ENCODE data around the gene CDADC1.

CDADC1 gene

DNA sequence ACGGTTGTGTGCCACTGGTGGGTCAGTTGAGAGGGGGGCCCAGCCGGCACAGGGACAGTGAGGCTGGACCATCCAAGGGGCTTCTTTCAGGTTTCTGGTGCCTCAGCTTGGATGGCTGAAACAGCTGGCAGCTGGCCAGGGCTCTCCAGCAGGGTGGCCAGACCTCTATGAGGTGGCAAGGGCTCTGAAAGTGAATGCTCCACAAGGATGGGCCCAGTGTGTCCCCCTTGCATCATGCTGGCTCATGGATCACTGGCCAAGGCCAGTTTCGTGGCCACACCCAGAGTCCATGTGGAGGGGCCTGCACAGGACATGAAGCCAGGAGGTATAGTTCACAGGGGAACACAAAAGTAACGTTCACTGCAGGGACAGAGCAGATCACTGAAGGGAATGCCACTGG, 49.6 kb downstream of the CDADC1 start:
- no peak for DNase-seq

GRCh38 chr13:49298416-49298815, 50.7 kb downstream of the CDADC1 start:
- DNase-seq = no peak

DNA sequence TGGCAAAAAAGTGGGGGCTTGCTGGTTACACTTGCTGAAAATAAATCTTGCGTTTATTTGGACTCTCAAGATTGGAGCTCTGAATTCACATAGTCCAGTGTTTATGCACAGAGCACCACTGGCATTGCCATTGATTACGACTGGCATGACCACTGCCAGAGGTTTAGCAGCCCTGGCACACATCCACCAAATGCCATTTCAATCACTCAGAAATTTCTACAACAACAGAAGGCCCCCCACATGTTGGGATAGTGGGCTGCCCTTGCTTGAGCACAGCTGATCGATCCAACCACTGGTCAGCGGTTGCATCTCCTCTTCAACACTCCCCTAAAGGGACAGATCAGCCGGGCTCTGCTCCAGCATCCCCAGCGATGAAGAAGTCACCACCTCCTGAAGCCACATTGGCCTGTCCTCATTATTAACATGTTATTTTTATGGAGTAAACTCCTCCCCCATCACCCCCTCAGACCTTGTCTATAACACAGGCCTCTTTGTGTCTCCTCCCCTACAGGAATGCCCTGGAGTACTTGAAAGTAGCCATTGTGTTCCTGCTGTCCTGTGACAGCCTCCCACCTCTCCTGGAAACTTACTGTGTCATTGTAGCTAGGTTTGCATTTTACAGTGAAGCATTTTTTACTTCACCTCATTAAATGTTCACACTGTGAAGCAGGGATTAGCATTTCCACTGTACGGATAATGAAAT, 51.3 kb downstream of the CDADC1 start:
- DNase-seq = no peak

DNA sequence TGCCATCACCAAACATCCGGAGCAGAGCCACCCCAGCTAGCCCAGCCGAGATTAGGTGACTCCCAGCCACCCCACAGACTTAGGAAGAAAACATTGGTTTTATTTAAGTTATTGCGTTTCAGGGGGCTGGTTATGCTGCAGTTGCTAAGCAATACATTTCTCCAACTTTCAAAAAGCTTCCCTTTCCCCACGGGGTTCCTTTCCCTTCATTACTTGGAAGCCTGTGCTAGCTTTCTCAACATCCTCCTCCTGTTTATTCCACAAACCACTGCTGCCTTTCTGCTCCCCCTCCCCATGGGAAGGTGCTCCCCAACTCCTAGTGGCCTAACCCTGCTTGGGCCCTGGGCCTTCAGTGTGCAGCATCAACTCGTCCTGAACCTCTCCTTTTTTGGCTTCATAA, 52.6 kb downstream of the CDADC1 start:
- DNase-seq = no peak

GRCh38 chr13:49300739-49301589, 53.2 kb downstream of the CDADC1 start:
- peak; percentile 86 for DNase-seq

GRCh38 chr13:49302222-49302621, 54.5 kb downstream of the CDADC1 start:
- no peak for DNase-seq

GRCh38 chr13:49302817-49303216, 55.1 kb downstream of the CDADC1 start:
- no peak for DNase-seq

DNA sequence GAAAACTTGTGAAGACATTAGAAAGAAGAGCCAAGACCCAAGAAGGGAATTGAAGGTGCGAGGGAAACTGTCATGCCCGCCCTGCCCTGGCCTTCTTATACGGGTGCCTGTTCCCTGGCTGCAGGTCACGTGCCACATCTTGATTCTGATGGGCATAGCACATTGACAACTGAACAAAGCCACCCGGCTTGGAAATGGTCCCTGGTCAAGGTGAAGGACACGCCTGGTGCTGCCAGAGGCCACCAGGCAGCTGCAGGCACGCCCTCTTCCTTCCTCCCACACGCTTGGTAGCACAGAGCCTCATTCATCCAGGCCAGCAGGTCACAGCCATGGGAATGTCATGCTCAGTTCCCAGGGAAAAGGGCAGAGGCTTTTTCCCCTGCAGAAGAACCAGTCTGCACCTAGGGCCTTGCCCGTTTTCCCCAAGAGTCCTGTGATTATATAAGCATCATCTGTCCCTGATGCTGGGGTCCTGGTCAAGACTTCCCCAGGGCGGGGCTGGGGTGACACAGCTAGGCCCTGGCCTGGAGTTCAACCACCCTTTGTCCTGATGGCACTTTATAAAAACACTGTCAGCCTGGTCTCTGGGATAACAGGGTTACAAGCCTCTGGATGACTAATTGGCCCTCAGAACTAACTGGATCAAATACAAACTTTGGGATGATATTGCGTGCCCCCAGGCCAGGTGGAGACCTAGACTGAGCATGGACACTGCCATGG, 56.0 kb downstream of the CDADC1 start:
- DNase-seq = no peak

DNA sequence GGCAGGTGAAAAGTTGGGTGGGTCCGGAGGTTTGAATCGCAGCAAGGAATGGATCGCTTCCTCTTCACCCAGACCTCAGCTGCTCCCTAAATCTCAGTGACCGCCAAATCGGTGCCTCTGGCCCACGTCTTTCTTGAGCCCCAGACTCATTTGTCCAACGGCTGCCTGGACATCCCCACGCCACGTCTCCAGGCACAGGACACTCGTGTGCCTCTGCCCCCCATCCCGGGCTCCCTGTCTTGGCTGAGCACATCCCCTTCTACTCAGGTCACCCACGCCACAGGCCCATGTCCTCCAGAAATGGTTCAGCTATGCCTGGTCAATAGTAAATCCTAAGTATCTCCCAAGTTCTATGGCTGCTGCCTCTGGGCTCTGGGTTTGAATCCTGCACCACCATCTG, 56.6 kb downstream of the CDADC1 start:
- DNase-seq = no peak

GRCh38 chr13:49304763-49305700, 57.3 kb downstream of the CDADC1 start:
- DNase-seq = no peak

DNA sequence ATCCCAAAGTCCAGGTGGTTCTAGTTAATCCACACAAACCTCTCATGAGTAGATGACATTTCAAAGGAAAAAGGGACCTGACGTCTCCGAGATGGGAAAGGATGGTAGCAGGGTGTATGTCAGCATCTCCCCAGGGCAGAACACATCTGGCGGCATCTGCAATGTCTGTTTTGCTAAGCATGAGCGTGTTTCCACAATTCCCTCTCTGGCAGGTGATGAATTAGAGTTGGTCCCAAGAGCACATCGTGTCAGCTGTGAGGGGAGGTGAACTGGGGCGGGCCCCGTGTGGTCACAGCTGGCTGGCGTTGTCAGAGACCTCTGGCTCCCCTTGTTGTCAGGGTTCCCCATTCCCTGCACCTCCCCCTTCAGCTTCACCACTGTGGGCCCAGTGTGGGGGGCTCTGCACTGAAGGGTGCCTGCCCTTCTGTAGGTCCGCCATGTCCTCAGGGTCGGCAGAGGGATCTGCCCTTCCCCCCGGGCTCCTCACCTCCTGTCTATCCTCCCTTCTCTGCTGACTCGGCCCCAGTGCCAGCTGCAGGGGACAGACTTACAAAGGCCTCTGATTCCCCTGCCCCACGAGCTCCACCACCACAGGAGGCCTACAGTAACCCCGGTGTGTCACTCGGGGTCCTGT, 58.2 kb downstream of the CDADC1 start:
- no peak for DNase-seq

DNA sequence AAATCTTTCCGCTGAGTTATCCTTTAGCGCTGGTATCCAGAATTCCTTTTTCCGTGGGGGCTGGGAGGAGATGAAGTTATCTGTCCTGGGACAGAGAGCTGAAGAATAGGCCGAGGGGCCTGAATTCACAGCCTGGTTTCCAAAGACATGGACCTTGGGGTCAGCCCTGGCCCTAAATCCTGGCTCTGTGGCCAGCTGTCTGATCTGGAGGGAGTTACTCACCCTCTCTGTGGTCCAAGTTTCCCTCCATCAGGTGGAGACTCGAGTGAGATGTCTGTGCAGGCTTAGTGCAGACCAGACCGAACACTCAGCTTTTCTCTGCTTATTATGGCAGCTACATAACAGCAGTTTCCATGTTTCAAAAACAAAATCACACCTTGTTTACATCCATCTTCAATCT, 59.6 kb downstream of the CDADC1 start:
- DNase-seq = no peak

DNA sequence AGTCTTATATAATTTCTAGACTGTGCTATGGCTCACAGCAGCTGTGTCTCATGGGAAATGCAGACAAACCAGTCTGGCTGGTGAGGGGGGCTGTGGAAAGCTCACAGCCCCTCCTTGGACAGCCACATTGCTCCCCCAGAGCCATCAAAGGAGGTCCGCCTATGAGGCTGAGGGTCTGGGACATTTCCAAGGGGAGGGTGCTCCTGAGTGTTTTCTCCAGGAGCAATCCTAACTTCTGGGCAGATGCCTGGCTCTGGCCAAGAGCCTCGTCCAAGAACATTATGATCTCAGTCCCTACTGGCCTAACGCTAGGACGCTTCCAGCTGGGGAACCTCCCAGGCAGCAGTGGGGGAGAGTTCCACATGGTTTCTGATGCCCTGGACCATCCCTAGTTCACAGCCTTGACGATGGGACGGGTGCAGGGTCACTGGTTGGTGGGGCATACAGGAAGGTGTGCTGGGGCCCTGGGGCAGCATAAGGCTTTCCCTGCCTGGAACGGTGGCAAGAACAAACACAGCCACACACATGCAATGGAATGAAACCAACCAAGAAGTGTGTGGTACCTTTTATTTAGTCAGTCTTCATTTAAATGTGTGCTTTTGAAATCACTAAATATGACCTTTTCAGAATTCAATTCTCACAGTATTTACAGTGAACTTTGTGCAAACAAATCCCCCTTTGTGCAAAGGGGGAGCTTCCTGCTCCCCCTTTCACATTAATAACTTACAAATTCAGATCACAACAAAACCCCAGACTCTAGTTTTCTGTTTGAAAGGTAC, 60.6 kb downstream of the CDADC1 start:
- DNase-seq = no peak

GRCh38 chr13:49308921-49309408, 61.2 kb downstream of the CDADC1 start:
- no peak for DNase-seq

- DNase-seq = no peak
Observed at GRCh38 chr13:49310251-49310650, 62.5 kb downstream of the CDADC1 start.

DNA sequence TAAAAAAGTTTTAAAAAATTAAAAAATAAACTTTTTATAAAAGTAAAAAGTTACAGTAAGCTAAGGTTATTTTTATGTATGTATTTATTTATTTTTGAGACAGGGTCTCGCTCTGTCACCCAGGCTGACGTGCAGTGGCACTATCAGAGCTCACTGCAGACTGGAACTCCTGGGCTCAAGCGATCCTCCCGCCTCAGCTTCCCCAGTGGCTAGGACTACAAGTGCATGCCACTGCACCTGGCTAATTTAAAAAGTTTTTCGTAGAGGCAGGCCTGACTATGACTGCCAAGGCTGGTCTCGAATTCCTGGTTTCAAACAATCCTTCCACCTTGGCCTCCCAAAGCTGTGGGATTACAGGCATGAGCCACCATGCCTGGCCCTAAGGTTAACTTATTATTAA, 64.1 kb downstream of the CDADC1 start:
- no peak for DNase-seq

- no peak for DNase-seq
Observed at GRCh38 chr13:49314344-49314882, 66.7 kb downstream of the CDADC1 start.

- no peak for DNase-seq
Observed at GRCh38 chr13:49315036-49315565, 67.4 kb downstream of the CDADC1 start.

GRCh38 chr13:49315756-49316482, 68.2 kb downstream of the CDADC1 start:
- no peak for DNase-seq

DNA sequence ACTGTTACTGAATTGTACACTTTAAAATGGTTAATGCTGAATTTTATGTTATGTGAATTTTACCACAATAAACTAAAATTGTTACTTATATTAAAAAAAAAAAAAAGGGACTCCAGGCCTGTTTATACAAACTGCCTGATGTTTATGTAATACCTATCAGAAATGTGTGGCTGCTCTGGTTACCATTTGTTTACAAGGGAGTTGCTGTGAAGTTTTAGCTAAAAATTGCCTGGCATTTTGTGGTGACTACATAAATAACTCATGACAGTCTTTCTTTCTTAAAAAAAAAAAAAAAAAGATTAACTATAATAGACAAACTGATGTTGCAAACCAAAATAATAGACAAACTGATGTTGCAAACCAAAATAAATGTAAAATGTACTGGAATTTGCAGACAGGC, 71.8 kb downstream of the CDADC1 start:
- no peak for DNase-seq
